Right ventricle myocardium superior (tissue), 1 donor: ENCODE results near the gene C17orf58. TPM values are rescaled to one million over a fixed set of nuclear protein-coding genes. Genes with fewer than 3 reads are reported as not detected.
"Not testable (repeated sequence)": the region's sequence is repeated elsewhere in the genome, so short reads cannot be mapped to it uniquely, and the experiment has no call there.

ENCODE experiments used
- ATAC-seq: fragments of 200-7000 bp; cut with Tn5 transposase; one replicate; pipeline ENCODE4 v1.9.1; 2020; ENCODE audit warnings: mild to moderate bottlenecking; ENCODE audit not compliant: poor library complexity
- DNase-seq: peaks from one replicate; pipeline ENCODE4 v3.0.0-alpha.2; 2020
- intact Hi-C: fragments of 100-400 bp; cut with DNase I; formaldehyde crosslinking; loops from one replicate; pipeline ENCODE4 v1.11.2; 2022
- total RNA-seq: library from RNA; stranded (reverse); fragmentation: NEBNext Ultra II Directional; extraction: Animal tissue kit (Norgen Biotek cat#: 25700); gene quantifications from one replicate; pipeline ENCODE4 v1.2.1, GENCODE V29; 2021
- donor health status: DM: no; HTN: yes; CAD: no; lungs with severe emphysema.

The C17orf58 gene
- total RNA-seq, 1 donor from 2014 or later: 7.9 TPM

GRCh38 chr17:67974598-67975066 is 21.6 kb downstream of the C17orf58 start:
- intact Hi-C loops: no loop called here
- no peak for ATAC-seq
- DNase-seq: no peak

- ATAC-seq: no peak
These were observed 22.1 kb downstream of the C17orf58 start for GRCh38 chr17:67974185-67974584.

GRCh38 chr17:67970783-67971182 is 25.5 kb downstream of the C17orf58 start:
- intact Hi-C loops: no loop called here
- DNase-seq (no peak), ATAC-seq (no peak)

More at GRCh38 chr17:67974185-67974584, 22.1 kb downstream of the C17orf58 start:
- intact Hi-C loops: no loop called here
- DNase-seq: no peak

- intact Hi-C loops: not testable (repeated sequence)
These were observed 33.1 kb downstream of the C17orf58 start for GRCh38 chr17:67963145-67963572.

DNA sequence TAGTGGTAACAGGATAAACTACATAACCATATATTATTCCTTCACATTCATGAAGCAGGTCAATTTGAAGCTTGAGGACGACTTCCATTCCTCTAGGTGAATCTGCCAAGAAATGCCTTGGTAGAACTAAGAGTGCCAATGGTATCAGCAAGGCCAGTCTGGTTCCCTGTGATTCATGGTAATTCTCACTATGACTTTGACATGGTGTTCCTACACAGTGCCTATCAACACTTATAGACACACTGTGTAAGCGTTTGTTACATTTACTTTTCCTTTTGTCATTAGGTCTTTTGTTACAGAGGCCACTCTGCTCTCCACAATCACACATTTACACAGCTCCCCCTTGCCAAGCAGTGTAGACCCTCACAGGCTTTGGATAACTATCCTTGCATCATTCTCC is 34.1 kb downstream of the C17orf58 start:
- ATAC-seq: peak; percentile 10
- DNase-seq, intact Hi-C loops: not testable (repeated sequence)

More at GRCh38 chr17:67963145-67963572, 33.1 kb downstream of the C17orf58 start:
- not testable (repeated sequence) for DNase-seq
- peak; percentile 92 for ATAC-seq

DNA sequence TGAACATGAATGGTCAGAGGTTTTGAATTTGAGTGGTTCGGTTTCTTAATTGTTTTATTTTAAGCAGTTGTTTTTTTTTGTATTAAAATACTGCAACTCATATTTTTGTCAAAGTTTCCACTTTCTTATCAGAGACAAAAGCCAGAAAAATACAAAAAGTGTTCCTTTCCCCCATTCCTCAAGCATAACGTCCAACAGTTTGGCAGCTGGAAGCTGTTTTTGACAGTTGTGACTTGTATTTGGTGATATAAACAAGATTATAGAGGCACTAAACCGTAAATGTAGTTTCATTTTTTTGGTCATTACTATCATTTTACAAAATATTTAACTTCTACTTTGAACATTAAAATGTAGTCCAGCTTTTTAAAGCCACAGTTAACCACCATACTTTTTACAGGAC is 36.0 kb downstream of the C17orf58 start:
- ATAC-seq, DNase-seq, intact Hi-C loops: not testable (repeated sequence)

GRCh38 chr17:67959510-67959909 is 36.8 kb downstream of the C17orf58 start:
- DNase-seq: no peak
- intact Hi-C loops: no loop called here
- ATAC-seq: no peak

GRCh38 chr17:67950945-67951344 is 45.3 kb downstream of the C17orf58 start:
- no peak for ATAC-seq
- no peak for DNase-seq
- intact Hi-C loops: no loop called here

DNA sequence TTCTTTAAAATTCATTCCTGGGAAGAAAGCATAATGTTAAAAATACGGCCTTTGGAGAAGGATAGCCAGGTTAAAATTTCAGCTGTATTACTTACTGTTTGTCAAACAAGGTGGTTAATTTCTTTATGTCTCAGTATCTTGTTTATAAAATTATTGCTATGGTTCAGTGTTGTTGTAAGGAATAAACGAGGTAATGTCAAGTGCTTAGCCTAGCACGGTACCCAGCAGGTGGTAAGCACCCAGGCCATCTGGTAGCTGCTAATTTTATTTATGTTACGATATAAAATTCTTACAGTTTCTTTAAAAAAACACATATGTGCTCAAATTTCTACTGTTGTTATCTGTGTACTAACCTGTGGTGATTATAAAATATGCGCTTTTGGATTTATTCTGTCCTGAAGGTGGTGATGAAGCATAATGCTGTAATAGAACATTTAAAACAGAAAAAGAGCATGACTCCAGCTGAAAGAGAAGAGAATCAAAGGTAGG is 48.9 kb downstream of the C17orf58 start:
- ATAC-seq: no peak
- no peak for DNase-seq
- intact Hi-C loops: no loop called here

DNA sequence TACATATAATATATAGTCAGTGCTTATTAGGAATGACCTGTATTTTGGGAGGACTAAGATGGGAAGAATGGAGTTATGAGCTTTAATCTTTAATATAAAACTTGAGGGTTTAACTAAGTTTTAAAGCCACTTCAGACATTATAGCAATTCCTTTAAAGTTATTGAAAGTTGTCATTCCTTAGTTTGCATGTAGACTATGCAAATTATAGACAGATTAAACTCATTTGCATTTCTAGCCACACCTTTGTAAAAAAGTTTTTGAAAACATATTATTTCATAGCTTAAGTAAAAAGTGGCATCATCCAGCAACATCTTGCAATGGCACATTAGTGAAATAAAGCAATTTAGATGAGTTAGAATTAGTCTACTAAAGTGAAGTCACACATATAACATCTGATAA is 49.8 kb downstream of the C17orf58 start:
- ATAC-seq: no peak
- intact Hi-C loops: no loop called here
- no peak for DNase-seq

DNA sequence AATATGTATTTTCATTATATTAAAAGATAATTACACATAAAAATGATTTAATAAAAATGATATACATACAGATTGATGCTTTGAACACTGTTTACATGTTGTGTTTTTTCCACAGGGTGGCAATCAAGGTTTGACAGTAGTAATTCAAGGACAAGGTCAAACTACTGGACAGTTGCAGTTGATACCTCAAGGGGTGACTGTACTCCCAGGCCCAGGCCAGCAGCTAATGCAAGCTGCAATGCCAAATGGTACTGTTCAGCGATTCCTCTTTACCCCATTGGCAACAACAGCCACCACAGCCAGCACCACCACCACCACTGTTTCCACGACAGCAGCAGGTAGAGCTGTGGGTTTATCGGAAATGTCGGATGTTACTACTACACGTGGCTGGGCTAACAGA is 52.2 kb downstream of the C17orf58 start:
- intact Hi-C loops: no loop called here
- ATAC-seq: peak; percentile 52
- no peak for DNase-seq

DNA sequence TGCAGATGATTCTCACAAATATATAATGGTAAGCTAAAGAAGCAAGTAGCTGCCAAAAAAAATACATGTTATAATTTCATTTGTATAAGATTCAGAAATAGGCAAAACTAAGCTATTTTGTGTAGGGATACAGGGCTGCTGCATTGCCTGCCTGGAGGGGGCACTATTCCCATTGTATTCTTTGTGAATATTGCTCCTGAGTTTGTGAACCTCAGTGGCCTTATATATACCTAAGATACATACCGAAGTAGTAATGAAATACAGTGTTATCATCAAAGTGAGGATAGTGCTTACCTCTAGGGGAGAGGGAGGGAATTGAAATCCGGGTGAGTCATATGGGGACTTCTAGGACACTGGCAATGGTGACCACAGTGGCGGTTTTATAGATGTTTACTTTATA is 53.5 kb downstream of the C17orf58 start:
- no peak for ATAC-seq
- DNase-seq: no peak
- intact Hi-C loops: no loop called here

Other genes with a start within 250 kb of the C17orf58 start
- 68.7 TPM for gene BPTF, start 171.0 kb downstream of the C17orf58 start, total RNA-seq
- 19.7 TPM for gene KPNA2, start 39.3 kb upstream of the C17orf58 start, total RNA-seq